ENCODE results near the gene RPL11. TPM values are rescaled to one million over a fixed set of nuclear protein-coding genes. Genes with fewer than 3 reads are reported as not detected.
"Not testable (repeated sequence)": the region's sequence is repeated elsewhere in the genome, so short reads cannot be mapped to it uniquely, and the experiment has no call there.

Gene RPL11
- polyA plus RNA-seq, 1 donor from 2014 or later, result 1,136 TPM

DNA sequence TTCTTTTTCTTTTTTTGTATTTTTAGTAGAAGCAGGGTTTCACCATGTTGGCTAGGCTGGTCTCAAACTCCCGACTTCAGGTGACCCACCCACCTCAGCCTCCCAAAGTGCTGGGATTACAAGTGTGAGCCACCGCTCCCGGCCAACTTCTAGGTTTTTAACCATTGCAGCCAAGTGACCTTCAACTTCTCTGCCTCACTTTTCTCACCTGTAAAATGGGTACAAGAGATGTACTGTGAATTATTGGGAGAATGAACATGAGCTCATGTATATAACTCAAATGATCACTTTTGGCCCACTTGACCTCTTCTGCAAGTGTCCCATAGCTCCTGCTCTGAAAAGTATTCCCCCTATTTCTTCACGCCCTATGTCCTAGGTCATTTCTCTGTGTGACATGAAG, 11.8 kb upstream of the RPL11 start:
- H4K20me1 ChIP-seq (ENCODE audit: insufficient read depth), result no peaks in the 10 kb centered on the region
- H3K36me3 ChIP-seq (ENCODE audit: insufficient read depth, low read length), result no peaks in the 10 kb centered on the region
- no peak overlapping the region for H3K27ac ChIP-seq (ENCODE audit: low read length)
- no peaks in the 10 kb centered on the region for H3K9me2 ChIP-seq (ENCODE audit: insufficient read depth, low read length)
- H3K4me2 ChIP-seq (ENCODE audit: low read length), result no peak overlapping the region
- TF ChIP-seq SMC3 (conservative IDR thresholded peaks at IDR 0.05; ENCODE audit: poor library complexity) (no peak), EP300 (conservative IDR thresholded peaks at IDR 0.05; ENCODE audit: poor library complexity, severe bottlenecking) (no peak), POLR2AphosphoS5 (IDR thresholded peaks at IDR 0.05) (no peak), EZH2 (IDR thresholded peaks at IDR 0.05; ENCODE audit: borderline replicate concordance, insufficient read depth, low read length, poor library complexity, severe bottlenecking) (no peak), MXI1 (conservative IDR thresholded peaks at IDR 0.05; ENCODE audit: poor library complexity, severe bottlenecking) (no peak), TAF1 (IDR thresholded peaks at IDR 0.05; ENCODE audit: low read depth) (no peak)
- TF ChIP-seq, protein P1, sequence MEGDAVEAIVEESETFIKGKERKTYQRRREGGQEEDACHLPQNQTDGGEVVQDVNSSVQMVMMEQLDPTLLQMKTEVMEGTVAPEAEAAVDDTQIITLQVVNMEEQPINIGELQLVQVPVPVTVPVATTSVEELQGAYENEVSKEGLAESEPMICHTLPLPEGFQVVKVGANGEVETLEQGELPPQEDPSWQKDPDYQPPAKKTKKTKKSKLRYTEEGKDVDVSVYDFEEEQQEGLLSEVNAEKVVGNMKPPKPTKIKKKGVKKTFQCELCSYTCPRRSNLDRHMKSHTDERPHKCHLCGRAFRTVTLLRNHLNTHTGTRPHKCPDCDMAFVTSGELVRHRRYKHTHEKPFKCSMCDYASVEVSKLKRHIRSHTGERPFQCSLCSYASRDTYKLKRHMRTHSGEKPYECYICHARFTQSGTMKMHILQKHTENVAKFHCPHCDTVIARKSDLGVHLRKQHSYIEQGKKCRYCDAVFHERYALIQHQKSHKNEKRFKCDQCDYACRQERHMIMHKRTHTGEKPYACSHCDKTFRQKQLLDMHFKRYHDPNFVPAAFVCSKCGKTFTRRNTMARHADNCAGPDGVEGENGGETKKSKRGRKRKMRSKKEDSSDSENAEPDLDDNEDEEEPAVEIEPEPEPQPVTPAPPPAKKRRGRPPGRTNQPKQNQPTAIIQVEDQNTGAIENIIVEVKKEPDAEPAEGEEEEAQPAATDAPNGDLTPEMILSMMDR (IDR thresholded peaks at IDR 0.05; ENCODE audit: poor library complexity, severe bottlenecking), result no peak
- no peaks in the 10 kb centered on the region for H3F3A ChIP-seq (ENCODE audit: insufficient read depth, low read length, poor library complexity, severe bottlenecking)
- H3K79me2 ChIP-seq (replicated peaks; ENCODE audit: insufficient read depth, low read length), result no peaks in the 10 kb centered on the region
- no peak overlapping the region for H3K4me3 ChIP-seq (ENCODE audit: low read length)
- no peaks in the 10 kb centered on the region for H3K27me3 ChIP-seq (ENCODE audit: insufficient read depth, low read depth, low read length)
- H2AFZ ChIP-seq (ENCODE audit: low read depth, low read length), result no peak overlapping the region
- no peaks in the 10 kb centered on the region for H3K9me3 ChIP-seq (ENCODE audit: low read length)
- H3K9ac ChIP-seq (ENCODE audit: low read length), result no peak overlapping the region

DNA sequence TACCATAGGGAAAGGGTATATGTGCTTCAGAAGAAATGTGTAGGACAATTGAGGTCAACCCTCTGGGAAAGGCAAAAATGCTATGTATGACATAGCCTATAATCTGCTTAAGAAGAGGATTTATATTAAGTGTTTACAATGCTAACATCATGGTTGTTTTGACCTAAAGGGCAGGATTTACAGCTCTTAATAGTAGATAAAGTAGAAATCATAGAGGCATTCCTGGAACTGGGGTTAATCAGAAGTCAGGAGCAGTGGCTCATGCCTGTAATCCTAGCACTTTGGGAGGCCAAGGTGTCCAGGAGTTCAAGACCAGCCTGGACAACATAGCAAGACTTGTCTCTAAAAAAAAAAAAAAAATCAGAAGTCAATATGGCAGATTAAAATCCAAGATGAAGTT, 8.7 kb upstream of the RPL11 start:
- no peaks in the 10 kb centered on the region for H3K9me3 ChIP-seq (ENCODE audit: low read length)
- no peaks in the 10 kb centered on the region for H3K79me2 ChIP-seq (replicated peaks; ENCODE audit: insufficient read depth, low read length)
- no peak overlapping the region for H3K27ac ChIP-seq (ENCODE audit: low read length)
- no peaks in the 10 kb centered on the region for H3K9me2 ChIP-seq (ENCODE audit: insufficient read depth, low read length)
- H3K4me2 ChIP-seq (ENCODE audit: low read length), result no peak overlapping the region
- H4K20me1 ChIP-seq (ENCODE audit: insufficient read depth), result no peaks in the 10 kb centered on the region
- H3K36me3 ChIP-seq (ENCODE audit: insufficient read depth, low read length), result no peaks in the 10 kb centered on the region
- no peaks in the 10 kb centered on the region for H3K27me3 ChIP-seq (ENCODE audit: insufficient read depth, low read depth, low read length)
- no peak overlapping the region for H2AFZ ChIP-seq (ENCODE audit: low read depth, low read length)
- no peak overlapping the region for H3K9ac ChIP-seq (ENCODE audit: low read length)
- no peaks in the 10 kb centered on the region for H3F3A ChIP-seq (ENCODE audit: insufficient read depth, low read length, poor library complexity, severe bottlenecking)
- H3K4me3 ChIP-seq (ENCODE audit: low read length), result no peak overlapping the region
- TF ChIP-seq MXI1 (conservative IDR thresholded peaks at IDR 0.05; ENCODE audit: poor library complexity, severe bottlenecking) (no peak), POLR2AphosphoS5 (IDR thresholded peaks at IDR 0.05) (no peak)

DNA sequence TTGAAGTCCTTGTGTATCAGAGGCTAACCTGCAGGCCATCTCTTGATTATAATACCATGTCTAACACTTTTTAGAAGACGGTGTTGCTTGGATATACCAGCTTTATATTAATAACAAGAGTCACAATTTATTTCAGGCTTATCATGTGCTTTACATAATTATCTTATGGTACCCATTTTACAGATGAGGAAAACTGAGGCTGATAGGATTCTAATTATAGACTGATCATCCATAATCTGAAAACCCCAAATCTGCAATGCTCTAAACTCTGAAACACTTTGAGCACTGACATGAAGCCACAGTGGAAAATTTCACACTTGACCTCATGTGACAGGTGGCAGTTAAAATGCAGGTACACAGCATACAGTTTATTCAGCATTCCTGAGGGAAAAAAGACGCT, 7.2 kb upstream of the RPL11 start:
- H3K4me3 ChIP-seq (ENCODE audit: low read length), result no peak overlapping the region
- no peak overlapping the region for H3K9ac ChIP-seq (ENCODE audit: low read length)
- no peak overlapping the region for H3K4me2 ChIP-seq (ENCODE audit: low read length)
- no peaks in the 10 kb centered on the region for H3K79me2 ChIP-seq (replicated peaks; ENCODE audit: insufficient read depth, low read length)
- H4K20me1 ChIP-seq (ENCODE audit: insufficient read depth), result no peaks in the 10 kb centered on the region
- H2AFZ ChIP-seq (ENCODE audit: low read depth, low read length), result no peak overlapping the region
- H3K9me3 ChIP-seq (ENCODE audit: low read length), result no peaks in the 10 kb centered on the region
- no peaks in the 10 kb centered on the region for H3K36me3 ChIP-seq (ENCODE audit: insufficient read depth, low read length)
- no peaks in the 10 kb centered on the region for H3K27me3 ChIP-seq (ENCODE audit: insufficient read depth, low read depth, low read length)
- TF ChIP-seq, protein P2, sequence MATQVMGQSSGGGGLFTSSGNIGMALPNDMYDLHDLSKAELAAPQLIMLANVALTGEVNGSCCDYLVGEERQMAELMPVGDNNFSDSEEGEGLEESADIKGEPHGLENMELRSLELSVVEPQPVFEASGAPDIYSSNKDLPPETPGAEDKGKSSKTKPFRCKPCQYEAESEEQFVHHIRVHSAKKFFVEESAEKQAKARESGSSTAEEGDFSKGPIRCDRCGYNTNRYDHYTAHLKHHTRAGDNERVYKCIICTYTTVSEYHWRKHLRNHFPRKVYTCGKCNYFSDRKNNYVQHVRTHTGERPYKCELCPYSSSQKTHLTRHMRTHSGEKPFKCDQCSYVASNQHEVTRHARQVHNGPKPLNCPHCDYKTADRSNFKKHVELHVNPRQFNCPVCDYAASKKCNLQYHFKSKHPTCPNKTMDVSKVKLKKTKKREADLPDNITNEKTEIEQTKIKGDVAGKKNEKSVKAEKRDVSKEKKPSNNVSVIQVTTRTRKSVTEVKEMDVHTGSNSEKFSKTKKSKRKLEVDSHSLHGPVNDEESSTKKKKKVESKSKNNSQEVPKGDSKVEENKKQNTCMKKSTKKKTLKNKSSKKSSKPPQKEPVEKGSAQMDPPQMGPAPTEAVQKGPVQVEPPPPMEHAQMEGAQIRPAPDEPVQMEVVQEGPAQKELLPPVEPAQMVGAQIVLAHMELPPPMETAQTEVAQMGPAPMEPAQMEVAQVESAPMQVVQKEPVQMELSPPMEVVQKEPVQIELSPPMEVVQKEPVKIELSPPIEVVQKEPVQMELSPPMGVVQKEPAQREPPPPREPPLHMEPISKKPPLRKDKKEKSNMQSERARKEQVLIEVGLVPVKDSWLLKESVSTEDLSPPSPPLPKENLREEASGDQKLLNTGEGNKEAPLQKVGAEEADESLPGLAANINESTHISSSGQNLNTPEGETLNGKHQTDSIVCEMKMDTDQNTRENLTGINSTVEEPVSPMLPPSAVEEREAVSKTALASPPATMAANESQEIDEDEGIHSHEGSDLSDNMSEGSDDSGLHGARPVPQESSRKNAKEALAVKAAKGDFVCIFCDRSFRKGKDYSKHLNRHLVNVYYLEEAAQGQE (IDR thresholded peaks at IDR 0.05; ENCODE audit: borderline replicate concordance), result no peak
- TF ChIP-seq SMC3 (conservative IDR thresholded peaks at IDR 0.05; ENCODE audit: poor library complexity), result no peak
- no peak for TF ChIP-seq EP300 (conservative IDR thresholded peaks at IDR 0.05; ENCODE audit: poor library complexity, severe bottlenecking)
- TF ChIP-seq, protein P1 (IDR thresholded peaks at IDR 0.05; ENCODE audit: poor library complexity, severe bottlenecking), result no peak
- no peak for TF ChIP-seq POLR2AphosphoS5 (IDR thresholded peaks at IDR 0.05)
- no peak for TF ChIP-seq TAF1 (IDR thresholded peaks at IDR 0.05; ENCODE audit: low read depth)
- TF ChIP-seq MXI1 (conservative IDR thresholded peaks at IDR 0.05; ENCODE audit: poor library complexity, severe bottlenecking), result no peak
- TF ChIP-seq RAD21 (conservative IDR thresholded peaks at IDR 0.05), result no peak
- no peak for TF ChIP-seq EZH2 (IDR thresholded peaks at IDR 0.05; ENCODE audit: borderline replicate concordance, insufficient read depth, low read length, poor library complexity, severe bottlenecking)
- H3F3A ChIP-seq (ENCODE audit: insufficient read depth, low read length, poor library complexity, severe bottlenecking), result no peaks in the 10 kb centered on the region
- H3K27ac ChIP-seq (ENCODE audit: low read length), result no peak overlapping the region
- no peaks in the 10 kb centered on the region for H3K9me2 ChIP-seq (ENCODE audit: insufficient read depth, low read length)

DNA sequence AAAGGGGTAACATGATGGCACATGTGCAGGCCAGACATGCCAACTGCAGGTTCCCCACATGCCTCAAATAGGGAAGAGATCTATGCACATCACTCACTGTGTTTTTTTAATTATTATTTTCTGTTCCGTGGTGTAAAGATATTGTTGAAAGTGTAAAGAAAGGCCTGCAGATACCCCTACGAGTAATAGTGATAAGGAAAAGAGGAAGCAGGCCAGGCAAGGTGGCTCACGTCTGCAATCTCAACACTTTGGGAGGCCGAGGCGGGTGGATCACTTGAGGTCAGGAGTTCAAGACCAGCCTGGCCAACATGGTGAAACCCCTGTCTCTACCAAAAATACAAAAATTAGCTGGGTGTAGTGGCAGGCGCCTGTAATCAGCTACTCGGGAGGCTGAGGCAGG, 6.4 kb upstream of the RPL11 start:
- H4K20me1 ChIP-seq (ENCODE audit: insufficient read depth); H3F3A ChIP-seq (ENCODE audit: insufficient read depth, low read length, poor library complexity, severe bottlenecking); H2AFZ ChIP-seq (ENCODE audit: low read depth, low read length); H3K27ac ChIP-seq (ENCODE audit: low read length); H3K9ac ChIP-seq (ENCODE audit: low read length); H3K4me2 ChIP-seq (ENCODE audit: low read length); H3K27me3 ChIP-seq (ENCODE audit: insufficient read depth, low read depth, low read length); H3K36me3 ChIP-seq (ENCODE audit: insufficient read depth, low read length); H3K9me3 ChIP-seq (ENCODE audit: low read length); H3K9me2 ChIP-seq (ENCODE audit: insufficient read depth, low read length); H3K79me2 ChIP-seq (replicated peaks; ENCODE audit: insufficient read depth, low read length); H3K4me3 ChIP-seq (ENCODE audit: low read length): not testable (repeated sequence)
